Adipocyte (in vitro differentiated cells): Measurements from ENCODE around the gene DRD2.
A peak's percentile ranks its signal among the peaks of the same experiment; 100 is the strongest.
"Not testable (repeated sequence)": the region's sequence is repeated elsewhere in the genome, so short reads cannot be mapped to it uniquely, and the experiment has no call there.

ENCODE experiments used
- DNase-seq: peaks from one replicate; pipeline ENCODE4 v3.0.0-alpha.2; 2015; ENCODE audit warnings: low read depth
- H3K27me3 ChIP-seq: replicated peaks from 2 replicates; pipeline ENCODE4 v1.7.0; 2013; ENCODE audit warnings: mild to moderate bottlenecking, low read length, moderate library complexity; ENCODE audit not compliant: control insufficient read depth, insufficient read depth
- H3K36me3 ChIP-seq: 2 replicates; pipeline ENCODE4 v1.7.0; 2013; ENCODE audit warnings: low read length, mild to moderate bottlenecking, moderate library complexity; ENCODE audit not compliant: control insufficient read depth, insufficient read depth, severe bottlenecking
- H3K4me1 ChIP-seq: 2 replicates; pipeline ENCODE4 v1.7.0; 2013; ENCODE audit warnings: mild to moderate bottlenecking, low read length, moderate library complexity; ENCODE audit not compliant: control insufficient read depth, insufficient read depth
- H3K4me3 ChIP-seq: 2 replicates; pipeline ENCODE4 v1.7.0; 2013; ENCODE audit warnings: mild to moderate bottlenecking, low read length, moderate library complexity
- H3K9ac ChIP-seq: 2 replicates; pipeline ENCODE4 v1.7.0; 2013; ENCODE audit warnings: mild to moderate bottlenecking, low read length, moderate library complexity
- H3K9me3 ChIP-seq: 2 replicates; pipeline ENCODE4 v1.7.0; 2013; ENCODE audit warnings: mild to moderate bottlenecking, low read length, moderate library complexity; ENCODE audit not compliant: control insufficient read depth

DRD2 gene

DNA sequence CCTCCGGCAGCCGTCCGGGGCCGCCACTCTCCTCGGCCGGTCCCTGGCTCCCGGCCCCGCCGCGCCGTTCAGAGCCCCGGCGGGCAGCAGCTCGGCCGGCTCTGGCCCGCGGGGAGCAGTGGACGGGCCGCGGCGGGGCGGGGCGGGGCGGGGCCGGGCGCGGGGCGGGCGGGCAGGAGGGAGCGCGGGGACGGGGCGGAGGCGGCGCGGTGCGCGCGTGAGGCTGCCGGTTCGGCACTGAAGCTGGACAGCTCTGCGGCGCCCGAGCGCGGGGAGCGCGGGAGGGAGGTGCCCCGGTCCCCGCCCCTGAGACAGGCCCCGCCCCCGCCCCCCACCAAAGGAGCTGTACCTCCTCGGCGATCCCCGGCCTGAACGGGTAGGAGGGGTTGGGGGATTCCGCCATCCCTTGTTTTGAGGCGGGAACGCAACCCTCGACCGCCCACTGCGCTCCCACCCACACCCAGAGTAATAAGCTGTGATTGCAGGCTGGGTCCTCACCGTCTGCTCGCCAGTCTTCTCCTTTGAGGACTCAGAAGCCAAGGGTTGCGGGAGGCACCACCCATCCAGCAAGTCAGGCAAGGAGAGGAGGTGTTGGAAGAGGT, at the start of gene DRD2:
DRD2 (minus strand) TSS at position 239 of the 602 bp plus-strand sequence. CDS start 50,747 bp downstream, outside the sequence.
- DNase-seq: peak; percentile 0
- Histone ChIP-seq H3K9me3 (no peaks in the 10 kb centered on the region), H3K4me1 (no peaks in the 10 kb centered on the region), H3K36me3 (no peaks in the 10 kb centered on the region), H3K27me3 (peaks cover 69% of the 10 kb centered on the region), H3K9ac (no peak within 1 kb of the TSS), H3K4me3 (no peak within 1 kb of the TSS)

DNA sequence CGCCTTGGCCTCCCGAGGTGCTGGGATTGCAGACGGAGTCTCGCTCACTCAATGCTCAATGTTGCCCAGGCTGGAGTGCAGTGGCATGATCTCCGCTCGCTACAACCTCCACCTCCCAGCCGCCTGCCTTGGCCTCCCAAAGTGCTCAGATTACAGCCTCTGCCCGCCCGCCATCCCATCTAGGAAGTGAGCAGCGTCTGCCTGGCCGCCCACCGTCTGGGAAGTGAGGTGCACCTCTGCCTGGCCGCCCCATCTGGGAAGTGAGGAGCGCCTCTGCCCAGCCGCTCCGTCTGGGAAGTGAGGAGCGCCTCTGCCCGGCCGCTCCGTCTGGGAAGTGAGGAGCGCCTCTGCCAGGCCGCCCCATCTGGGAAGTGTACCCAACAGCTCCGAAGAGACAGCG, 48.7 kb upstream of the DRD2 start:
- H3K36me3 ChIP-seq, H3K9ac ChIP-seq, H3K9me3 ChIP-seq, H3K27me3 ChIP-seq, H3K4me1 ChIP-seq, DNase-seq, H3K4me3 ChIP-seq: not testable (repeated sequence)

DNA sequence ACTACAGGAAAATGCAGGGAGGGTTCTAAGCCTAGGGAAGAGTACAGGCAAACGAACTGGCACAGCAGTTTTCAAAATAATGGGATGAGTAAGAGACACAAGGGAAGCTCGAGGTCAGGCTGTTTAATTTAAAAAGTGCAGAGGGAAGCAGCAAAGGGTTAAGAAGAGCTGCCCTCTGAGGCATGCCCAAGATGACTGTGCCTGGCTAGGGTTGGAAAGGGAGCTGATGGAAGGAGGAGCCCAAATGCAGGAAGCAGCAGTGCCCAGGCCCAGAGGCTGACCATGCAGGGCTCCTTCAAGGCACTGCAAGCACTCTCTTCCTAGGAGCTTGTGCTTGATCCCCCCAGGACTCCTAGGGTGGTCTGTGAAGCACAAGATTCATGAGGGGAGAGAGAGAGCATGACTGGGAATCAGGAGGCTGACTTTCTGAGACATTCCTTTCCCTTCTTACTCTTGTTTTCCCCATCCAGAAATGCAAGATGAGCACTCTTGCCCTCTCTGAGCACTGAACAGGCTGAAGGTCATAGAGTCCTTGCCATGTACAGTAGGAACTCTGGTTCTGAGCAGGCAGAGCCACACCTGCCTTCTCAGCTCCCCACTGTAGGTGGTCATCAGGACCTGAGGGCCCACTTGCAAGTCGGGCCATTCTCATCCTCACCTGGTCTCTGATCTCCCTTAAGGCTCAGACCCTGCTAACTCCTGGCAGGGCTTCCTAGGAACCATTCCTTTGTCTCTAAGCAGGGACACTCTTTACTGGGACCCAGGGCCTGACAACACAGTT, 46.7 kb upstream of the DRD2 start:
- H3K4me1 ChIP-seq: no peaks in the 10 kb centered on the region
- H3K9ac ChIP-seq: no peak overlapping the region
- no peak overlapping the region for H3K4me3 ChIP-seq
- DNase-seq: no peak
- peaks cover 7% of the 10 kb centered on the region for H3K27me3 ChIP-seq
- H3K9me3 ChIP-seq: no peaks in the 10 kb centered on the region
- no peaks in the 10 kb centered on the region for H3K36me3 ChIP-seq

- no peak overlapping the region for H3K9ac ChIP-seq
- no peak for DNase-seq
- H3K9me3 ChIP-seq: no peaks in the 10 kb centered on the region
- H3K4me3 ChIP-seq: no peak overlapping the region
- no peaks in the 10 kb centered on the region for H3K36me3 ChIP-seq
- no peaks in the 10 kb centered on the region for H3K4me1 ChIP-seq
- H3K27me3 ChIP-seq: peaks cover 11% of the 10 kb centered on the region
These were observed 44.9 kb upstream of the DRD2 start for GRCh38 chr11:113519989-113520613.

DNA sequence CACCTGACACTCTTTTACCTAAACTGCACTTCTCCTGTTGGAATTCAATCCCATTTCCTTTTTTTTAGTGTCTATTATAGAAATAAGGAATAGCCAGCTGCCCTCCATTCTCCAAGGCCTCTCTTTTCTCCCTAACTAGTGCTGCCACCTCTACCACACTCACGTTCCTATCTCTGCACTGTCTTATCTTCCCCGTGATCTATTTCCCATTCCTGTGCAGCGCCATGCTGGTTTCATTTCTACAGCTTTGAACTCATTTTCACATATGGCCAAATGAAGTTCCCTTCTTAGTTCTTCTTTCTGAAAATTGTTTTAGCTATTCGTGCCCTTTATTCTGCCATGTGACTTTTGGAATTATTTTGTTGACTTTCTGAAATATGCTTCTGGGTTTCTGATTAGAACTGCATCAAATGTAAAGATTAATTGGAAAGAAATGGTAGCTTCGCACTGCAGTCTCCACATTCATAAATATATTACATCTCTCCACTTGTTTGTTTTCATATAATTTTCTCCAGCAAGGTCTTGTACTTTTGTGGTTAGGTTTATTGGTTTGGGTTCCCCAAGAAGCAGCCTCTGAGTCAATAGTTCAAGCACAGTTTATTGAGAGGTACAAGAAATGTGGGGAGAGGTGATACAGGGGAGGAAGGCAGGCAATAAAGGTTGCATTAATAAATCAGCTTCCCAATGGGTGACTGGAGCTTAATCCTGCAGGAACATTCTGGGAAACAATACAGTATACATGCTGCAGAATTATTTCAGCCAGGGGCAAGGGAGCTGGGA, 43.7 kb upstream of the DRD2 start:
- H3K27me3 ChIP-seq: peaks cover 15% of the 10 kb centered on the region

DNA sequence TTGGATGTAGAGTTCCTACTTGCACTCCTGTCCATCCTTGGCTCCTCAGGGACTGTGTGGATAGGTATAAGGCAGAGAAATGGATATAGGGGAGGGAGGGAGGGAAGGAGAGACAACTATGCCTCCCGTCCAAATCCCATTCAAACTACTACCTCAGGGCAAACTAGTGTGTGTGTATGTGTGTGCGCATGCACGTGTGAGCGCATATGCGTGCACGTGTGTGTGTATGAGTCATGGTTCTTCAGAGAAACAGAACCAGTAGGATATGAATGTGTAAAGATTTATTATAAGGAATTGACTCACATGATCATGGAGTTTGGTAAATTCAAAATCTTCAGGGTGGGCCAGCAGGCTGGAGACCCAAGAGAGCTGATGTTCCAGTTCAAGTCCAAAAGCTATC, 42.2 kb upstream of the DRD2 start:
- DNase-seq: no peak
- Histone ChIP-seq H3K4me3 (no peak overlapping the region), H3K27me3 (peaks cover 25% of the 10 kb centered on the region), H3K4me1 (no peaks in the 10 kb centered on the region), H3K9ac (no peak overlapping the region), H3K36me3 (no peaks in the 10 kb centered on the region), H3K9me3 (no peaks in the 10 kb centered on the region)

More for the DNA sequence above, 43.7 kb upstream of the DRD2 start:
- H3K9ac ChIP-seq: no peak overlapping the region
- H3K4me3 ChIP-seq: no peak overlapping the region
- no peaks in the 10 kb centered on the region for H3K9me3 ChIP-seq
- no peak for DNase-seq
- no peaks in the 10 kb centered on the region for H3K36me3 ChIP-seq
- no peaks in the 10 kb centered on the region for H3K4me1 ChIP-seq

DNA sequence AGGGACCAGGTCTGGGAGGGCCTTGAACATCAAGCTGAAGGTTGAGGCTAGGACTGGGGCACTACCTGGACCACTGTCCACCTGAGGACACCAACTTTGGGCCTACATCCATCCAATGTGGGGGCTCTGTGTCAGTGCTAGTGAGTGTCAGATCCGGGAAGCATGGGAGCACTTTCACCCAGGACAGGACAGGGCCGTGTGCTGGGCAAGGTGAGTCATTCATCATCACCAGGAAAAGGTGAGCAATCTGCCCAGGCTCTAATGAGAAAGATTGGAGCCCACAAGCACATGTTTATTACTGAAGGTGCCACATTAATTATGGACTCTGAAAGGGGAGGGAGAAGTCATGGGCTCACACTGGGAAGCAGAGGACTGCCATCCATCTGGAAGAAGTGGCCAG, 39.7 kb upstream of the DRD2 start:
- Histone ChIP-seq H3K27me3 (peaks cover 27% of the 10 kb centered on the region), H3K36me3 (no peaks in the 10 kb centered on the region), H3K4me3 (no peak overlapping the region), H3K9me3 (no peaks in the 10 kb centered on the region), H3K4me1 (no peaks in the 10 kb centered on the region), H3K9ac (no peak overlapping the region)
- no peak for DNase-seq

- Histone ChIP-seq H3K9ac (no peak overlapping the region), H3K4me3 (no peak overlapping the region), H3K4me1 (no peaks in the 10 kb centered on the region), H3K9me3 (no peaks in the 10 kb centered on the region), H3K36me3 (no peaks in the 10 kb centered on the region), H3K27me3 (peaks cover 4% of the 10 kb centered on the region)
- DNase-seq: no peak
These were observed 32.1 kb upstream of the DRD2 start for GRCh38 chr11:113507341-113507740.

GRCh38 chr11:113506893-113507292, 31.7 kb upstream of the DRD2 start:
- no peak for DNase-seq
- Histone ChIP-seq H3K36me3 (no peaks in the 10 kb centered on the region), H3K9me3 (no peaks in the 10 kb centered on the region), H3K4me1 (no peaks in the 10 kb centered on the region), H3K27me3 (peaks cover 4% of the 10 kb centered on the region), H3K9ac (no peak overlapping the region), H3K4me3 (no peak overlapping the region)

GRCh38 chr11:113506461-113506860, 31.3 kb upstream of the DRD2 start:
- Histone ChIP-seq H3K36me3 (no peaks in the 10 kb centered on the region), H3K9ac (no peak overlapping the region), H3K4me1 (no peaks in the 10 kb centered on the region), H3K9me3 (no peaks in the 10 kb centered on the region), H3K27me3 (peaks cover 4% of the 10 kb centered on the region), H3K4me3 (no peak overlapping the region)
- DNase-seq: no peak
